Fibroblast of lung (primary cell): Measurements from ENCODE around the gene TRIM41.

ENCODE experiments used
- CTCF ChIP-seq, 2 donors: IDR thresholded peaks in 1 of 2; conservative IDR thresholded peaks in 1 of 2; 1 replicate in 1 of 2; 2 replicates in 1 of 2; pipeline ENCODE4 v1.5.1; 2011 to 2012; ENCODE audit warnings: low read length in 2 of 2, control low read depth in 1 of 2, inconsistent platforms in 1 of 2, low read depth in 1 of 2, mild to moderate bottlenecking in 1 of 2
- EZH2 ChIP-seq: IDR thresholded peaks from 2 replicates; pipeline ENCODE4 v1.5.1; 2012; ENCODE audit warnings: low read length, control low read depth, mild to moderate bottlenecking; ENCODE audit errors: missing control alignments

GRCh38 chr5:181189363-181189961 lies 33.6 kb upstream of the TRIM41 start:
- TF ChIP-seq CTCF (conservative IDR thresholded peaks at IDR 0.05 in 1 of 2, IDR thresholded peaks at IDR 0.05 in 1 of 2; ENCODE audit: low read depth in 1 of 2, low read length in 2 of 2) (no peak), EZH2 (no peak)
